Stimulated activated CD4-positive, alpha-beta T cell treated with anti-CD3 and anti-CD28 coated beads, TNF-alpha, amount 100 ng/mL, for 24 hours (primary cell): Measurements from ENCODE around the gene DGKD.

Experiments used
- DNase-seq, 3 experiments: peaks; one replicate each; pipeline ENCODE4 v3.0.0-alpha.2; 2020; ENCODE audit warnings: low read depth in 3 of 3

Gene DGKD

DNA sequence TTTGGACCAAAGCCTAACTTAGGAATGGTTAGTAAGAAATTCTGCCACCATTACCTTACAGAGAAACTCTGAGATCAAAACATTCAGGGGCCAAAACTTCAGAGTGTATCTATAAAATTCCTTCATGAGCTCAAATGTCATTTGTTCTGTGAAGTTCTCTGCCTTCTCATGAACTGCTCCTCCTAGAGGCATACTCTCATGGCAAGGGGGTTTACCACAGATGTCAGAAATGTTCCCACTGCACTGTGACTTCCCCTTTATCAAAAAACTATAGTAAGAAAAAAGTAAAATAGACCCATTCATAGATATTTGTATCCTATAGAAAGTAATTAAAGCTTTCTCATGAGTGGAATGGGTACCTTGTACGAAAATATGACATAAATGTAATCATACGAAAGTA, 143.8 kb downstream of the DGKD start:
- no peak for DNase-seq

DNA sequence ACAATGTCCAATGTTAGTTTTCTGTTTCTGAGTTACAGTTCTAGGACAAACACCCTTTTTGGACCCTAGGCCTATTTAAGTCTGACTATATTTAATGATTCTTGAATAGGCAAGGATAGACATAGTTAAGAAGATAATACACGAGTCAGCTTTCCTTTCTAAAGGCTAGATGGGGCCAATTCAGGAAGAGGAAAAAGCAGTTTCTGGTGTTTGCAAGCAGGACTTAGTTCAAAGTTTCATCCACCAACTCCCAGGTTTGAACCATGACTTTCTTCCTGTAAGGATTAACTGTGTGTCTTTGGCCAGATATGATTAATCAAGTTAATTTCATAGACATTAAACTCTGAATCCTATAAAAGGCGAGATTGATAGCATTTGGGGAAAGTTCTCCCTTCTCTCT, 145.6 kb downstream of the DGKD start:
- no peak for DNase-seq

DNA sequence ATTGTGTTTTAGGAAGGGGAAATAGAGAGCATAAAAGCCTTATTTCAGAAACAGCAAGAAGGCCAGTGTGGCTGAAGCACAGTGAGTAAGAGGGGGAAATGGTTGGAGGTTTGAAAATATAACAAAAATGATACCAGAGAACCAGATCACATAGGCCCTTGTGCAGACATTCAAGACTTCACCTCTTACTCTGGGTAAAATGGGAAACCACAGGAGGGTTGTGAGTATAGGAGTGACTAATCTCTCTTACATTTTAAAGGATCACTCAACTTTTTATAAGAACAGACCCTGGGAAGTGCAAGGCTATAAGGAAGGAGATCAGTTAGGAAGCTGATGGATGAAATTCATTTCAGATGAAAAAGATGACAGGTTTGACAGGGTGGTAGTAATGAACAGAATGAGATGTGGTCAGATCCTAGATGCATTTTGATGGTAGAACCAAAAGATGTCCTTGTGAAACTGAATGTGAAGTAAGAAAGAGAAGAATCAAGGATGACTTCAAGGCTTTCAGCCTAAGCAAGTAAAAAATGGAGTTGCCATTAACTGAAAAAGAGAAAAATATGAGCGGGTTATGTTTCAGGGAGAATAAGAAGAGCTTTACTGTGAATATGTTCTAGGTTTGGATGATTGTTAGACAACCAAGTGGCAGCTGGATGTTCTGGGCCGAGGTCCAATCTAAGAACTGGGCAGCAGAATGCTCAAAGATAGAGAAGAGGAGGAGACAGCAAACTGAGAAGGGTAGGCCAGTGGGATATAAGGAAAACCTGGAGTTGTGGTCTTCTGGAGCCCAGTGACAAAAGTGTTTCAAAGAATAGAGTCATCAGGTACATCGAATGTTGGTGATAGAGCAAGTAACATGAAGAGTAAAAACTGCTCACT, 147.1 kb downstream of the DGKD start:
- no peak for DNase-seq

DNA sequence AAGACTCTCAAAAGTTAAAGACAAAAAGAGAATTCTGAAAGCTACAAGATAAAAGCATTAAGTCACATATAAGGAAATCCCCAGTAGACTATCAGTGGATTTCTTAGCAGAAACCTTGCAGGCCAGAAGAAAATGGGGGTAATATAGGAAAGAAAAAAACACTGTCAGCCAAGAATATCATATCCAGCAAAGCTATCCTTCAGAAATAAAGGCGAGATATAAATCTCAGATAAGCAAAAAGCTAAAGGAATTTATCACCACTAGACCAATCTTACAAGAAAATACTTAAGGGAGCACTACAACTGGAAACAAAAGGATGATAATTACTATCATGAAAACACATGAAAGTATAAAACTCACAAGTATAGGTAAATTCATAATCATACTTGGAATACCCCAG, 149.2 kb downstream of the DGKD start:
- no peak for DNase-seq

DNA sequence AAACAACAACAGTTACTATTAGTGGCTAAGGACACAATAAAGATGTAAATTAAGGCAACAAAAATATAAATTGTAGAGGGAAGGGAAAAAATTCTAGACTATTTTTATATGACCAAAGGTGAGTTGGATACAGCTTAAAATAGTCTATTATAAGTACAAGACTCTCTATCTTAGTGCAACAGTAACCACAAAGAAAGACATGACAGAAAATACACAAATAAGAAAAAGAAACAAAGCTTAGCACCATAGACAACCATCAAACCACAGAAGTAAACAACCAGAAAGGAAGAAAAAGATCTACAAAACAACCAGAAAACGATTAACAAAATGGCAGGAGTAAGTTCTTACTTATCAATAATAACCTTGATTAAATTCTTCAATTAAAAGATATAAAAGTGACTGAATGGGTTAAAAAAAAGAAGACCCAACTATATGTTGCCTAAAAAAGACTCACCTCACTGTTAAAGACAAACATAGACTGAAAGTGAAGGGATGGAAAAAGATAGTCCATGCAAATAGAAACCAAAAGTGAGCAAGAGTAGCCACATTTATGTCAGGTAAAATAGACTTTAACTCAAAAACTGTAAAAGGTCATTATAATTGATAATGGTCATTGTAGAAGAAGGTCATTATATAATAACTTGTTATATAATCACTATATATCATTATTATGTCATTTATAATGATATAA, 149.8 kb downstream of the DGKD start:
- no peak for DNase-seq

DNA sequence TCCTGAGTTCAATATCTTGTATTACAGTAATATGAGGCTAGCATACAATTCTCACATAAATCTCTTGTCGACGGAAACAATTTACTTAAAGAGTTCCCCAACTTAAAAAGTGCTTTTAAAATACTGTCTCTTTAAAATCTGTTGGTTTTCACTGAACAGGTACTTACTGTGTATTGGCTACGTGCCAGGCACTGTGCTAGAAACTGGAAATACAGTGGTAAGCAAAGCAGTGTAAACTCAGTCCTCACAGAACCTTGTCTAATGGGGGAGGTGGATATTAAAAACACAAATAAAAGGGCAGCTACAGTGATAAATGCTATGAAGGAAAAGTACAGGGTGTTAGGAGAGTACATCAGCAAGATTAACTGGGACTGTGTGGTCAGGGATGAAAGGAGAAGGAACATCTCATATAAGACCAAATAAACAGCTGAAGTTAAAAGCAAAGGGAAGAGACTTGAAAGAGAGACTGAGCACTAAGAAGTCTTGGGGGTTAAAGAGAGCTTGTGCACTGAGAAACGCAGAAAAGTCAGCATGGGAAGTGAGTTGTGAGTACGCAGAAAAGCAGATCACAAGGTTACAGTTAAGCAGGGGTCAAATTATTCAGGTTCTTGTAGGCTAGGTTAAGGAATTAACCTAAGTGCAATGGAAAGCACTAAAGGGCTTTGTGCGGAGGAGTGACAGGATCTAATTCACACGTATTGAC, 159.8 kb downstream of the DGKD start:
- no peak for DNase-seq

DNA sequence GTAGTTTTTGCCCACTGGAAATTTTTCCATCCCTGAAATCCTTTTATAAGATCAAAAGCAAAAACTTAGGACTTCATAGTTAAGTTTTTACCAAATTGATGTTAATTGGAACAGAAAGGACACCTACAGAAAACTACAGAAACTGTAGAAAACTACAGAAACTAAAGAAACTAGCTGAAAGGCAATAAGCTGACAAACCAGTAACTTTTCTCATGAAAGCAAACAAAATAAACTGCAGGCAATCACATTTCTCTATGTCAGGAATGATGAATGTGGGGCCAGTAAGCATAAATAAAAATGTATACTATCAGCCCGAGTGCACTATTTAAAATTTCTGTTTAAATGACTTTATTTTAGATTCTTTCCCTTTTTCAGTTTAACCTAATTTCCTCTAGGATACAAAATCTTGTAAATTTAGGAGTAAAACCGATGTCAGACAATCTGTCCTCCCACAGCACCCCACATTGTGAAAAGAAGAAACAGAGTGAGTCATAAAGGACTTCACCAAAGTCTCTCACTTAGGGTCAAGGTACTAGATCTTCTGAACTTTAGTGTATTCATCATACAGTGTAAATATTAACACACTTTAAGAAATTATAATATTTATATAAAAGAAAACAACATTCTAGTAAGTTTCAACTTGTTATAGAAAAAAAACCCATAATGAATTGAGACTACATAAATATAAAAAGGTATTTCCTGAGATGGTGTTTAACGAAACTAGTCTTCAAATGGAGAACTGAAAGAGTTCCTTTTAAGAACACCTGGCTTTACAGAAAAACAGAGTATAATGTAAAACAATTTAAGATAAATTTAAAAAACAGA, 165.7 kb downstream of the DGKD start:
- no peak for DNase-seq
